Stomach smooth muscle (tissue), 2 donors: Measurements from ENCODE around the gene ATP5ME.
"Not testable (repeated sequence)": the region's sequence is repeated elsewhere in the genome, so short reads cannot be mapped to it uniquely, and the experiment has no call there.

ENCODE experiments used
- H3K27ac ChIP-seq: one replicate; pipeline ENCODE4 v1.7.0; 2013; ENCODE audit warnings: mild to moderate bottlenecking, low read length, inconsistent platforms
- H3K27me3 ChIP-seq, 2 donors: one replicate each; pipeline ENCODE4 v1.7.0; 2013; ENCODE audit warnings: low read length in 2 of 2; ENCODE audit not compliant: insufficient read depth in 2 of 2, control insufficient read depth in 1 of 2
- H3K36me3 ChIP-seq, 2 donors: one replicate each; pipeline ENCODE4 v1.7.0; 2013; ENCODE audit warnings: low read length in 2 of 2; ENCODE audit not compliant: control insufficient read depth in 2 of 2, insufficient read depth in 2 of 2
- H3K4me1 ChIP-seq: one replicate; pipeline ENCODE4 v1.7.0; 2013; ENCODE audit warnings: low read length; ENCODE audit not compliant: control insufficient read depth, insufficient read depth
- H3K4me3 ChIP-seq, 2 donors: one replicate each; pipeline ENCODE4 v1.7.0; 2013; ENCODE audit warnings: low read length in 2 of 2
- H3K9ac ChIP-seq, 2 donors: one replicate each; pipeline ENCODE4 v1.7.0; 2013; ENCODE audit warnings: low read length in 2 of 2, mild to moderate bottlenecking in 1 of 2
- H3K9me3 ChIP-seq, 2 donors: one replicate each; pipeline ENCODE4 v1.7.0; 2013; ENCODE audit warnings: low read length in 2 of 2; ENCODE audit not compliant: control insufficient read depth in 2 of 2
- donor health status: healthy.
- donor health status: Pancreatic carcinoma.

Gene ATP5ME

DNA sequence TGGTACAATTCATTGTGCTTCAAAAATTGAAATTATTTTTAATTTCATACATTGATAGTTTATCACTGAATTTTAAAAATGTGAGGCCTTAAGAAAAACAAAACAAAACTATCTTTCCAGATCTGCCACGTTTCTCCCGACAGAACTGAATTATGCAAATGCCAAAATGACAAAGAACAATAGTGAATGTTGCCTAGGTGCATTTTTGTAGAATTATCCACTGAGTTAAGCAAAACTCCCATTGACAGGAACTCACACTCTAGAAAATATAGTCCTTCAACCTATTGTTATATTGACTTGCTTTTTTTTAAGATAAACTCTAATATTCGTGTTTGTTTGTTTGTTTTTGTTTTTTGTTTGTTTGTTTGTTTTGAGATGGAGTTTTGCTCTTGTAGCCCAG lies 38.0 kb upstream of the ATP5ME start:
- Histone ChIP-seq H3K4me1 (peaks cover 11% of the 10 kb centered on the region), H3K27ac (no peak overlapping the region), H3K36me3 (peaks cover 0 to 2% of the 10 kb centered on the region in 2 donors), H3K27me3 (no peaks in the 10 kb centered on the region), H3K9ac (no peak overlapping the region), H3K9me3 (no peaks in the 10 kb centered on the region), H3K4me3 (no peak overlapping the region)

DNA sequence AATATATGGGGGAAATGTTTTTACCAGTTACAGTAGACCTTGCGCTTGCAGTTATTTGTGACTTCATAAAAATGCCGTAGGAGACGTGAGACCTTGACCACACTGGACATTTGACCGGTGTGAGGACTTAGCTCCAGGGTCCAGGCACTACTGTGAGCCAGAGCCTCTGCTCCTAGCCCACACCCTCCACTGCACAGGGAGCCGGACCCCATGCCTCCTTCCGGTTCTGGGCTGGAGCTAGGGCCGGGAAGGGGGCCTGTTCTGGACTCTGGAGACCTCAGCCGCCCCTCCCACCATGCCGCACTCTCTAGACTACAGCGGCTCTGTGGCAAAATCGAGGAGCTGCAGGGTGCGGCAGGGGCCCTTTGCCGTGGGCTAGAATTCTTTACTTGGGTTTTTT lies 36.8 kb upstream of the ATP5ME start:
- H3K4me3 ChIP-seq = no peak overlapping the region
- H3K27ac ChIP-seq = no peak overlapping the region
- no peak overlapping the region for H3K9ac ChIP-seq
- H3K36me3 ChIP-seq = peaks cover 0 to 2% of the 10 kb centered on the region in 2 donors
- no peaks in the 10 kb centered on the region for H3K9me3 ChIP-seq
- H3K4me1 ChIP-seq = peaks cover 21% of the 10 kb centered on the region
- no peaks in the 10 kb centered on the region for H3K27me3 ChIP-seq

DNA sequence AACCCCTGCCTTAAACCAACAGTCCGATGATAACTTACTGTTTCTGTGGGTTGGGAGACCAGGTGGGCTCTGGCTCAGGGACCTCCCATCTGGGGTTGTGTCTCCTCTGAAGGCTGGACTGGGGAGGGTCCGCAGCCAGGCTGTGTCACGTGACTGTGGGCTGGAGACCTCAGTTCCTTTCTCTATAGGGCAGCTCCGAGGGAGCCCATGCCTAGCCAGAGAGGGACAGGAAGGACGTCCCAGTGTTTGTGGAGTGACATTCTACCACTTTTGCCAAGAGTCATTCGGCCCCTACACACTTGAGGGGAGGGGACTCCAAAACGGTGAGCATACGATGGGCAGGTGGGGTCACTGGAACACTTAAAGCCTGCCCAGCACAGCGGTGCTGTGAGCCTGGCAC lies 36.0 kb upstream of the ATP5ME start:
- H3K4me3 ChIP-seq = peak overlapping the region in 1 of 2 donors; percentile 15
- no peak overlapping the region for H3K27ac ChIP-seq

DNA sequence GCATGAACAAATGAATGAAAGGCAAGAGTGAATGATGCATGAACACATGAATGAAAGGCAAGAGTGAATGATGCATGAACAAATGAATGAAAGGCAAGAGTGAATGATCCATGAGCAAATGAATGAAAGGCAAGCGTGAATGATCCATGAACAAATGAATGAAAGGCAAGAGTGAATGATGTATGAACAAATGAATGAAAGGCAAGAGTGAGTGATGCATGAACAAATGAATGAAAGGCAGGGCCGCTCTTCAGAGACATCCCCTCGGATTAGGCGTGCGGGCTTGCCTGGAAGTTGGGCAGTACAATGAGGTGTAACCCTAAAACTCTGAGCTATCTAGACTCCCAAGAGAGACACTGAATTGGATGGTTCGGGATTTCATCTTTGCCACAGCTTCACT lies 35.3 kb upstream of the ATP5ME start:
- no peak overlapping the region for H3K4me3 ChIP-seq
- H3K9me3 ChIP-seq = no peaks in the 10 kb centered on the region
- H3K9ac ChIP-seq = no peak overlapping the region
- H3K27me3 ChIP-seq = no peaks in the 10 kb centered on the region
- H3K27ac ChIP-seq = no peak overlapping the region
- peaks cover 0 to 2% of the 10 kb centered on the region in 2 donors for H3K36me3 ChIP-seq
- H3K4me1 ChIP-seq = peaks cover 26% of the 10 kb centered on the region

More for the DNA sequence above, 36.0 kb upstream of the ATP5ME start:
- Histone ChIP-seq H3K36me3 (peaks cover 0 to 2% of the 10 kb centered on the region in 2 donors), H3K9ac (no peak overlapping the region), H3K4me1 (peaks cover 24% of the 10 kb centered on the region), H3K9me3 (no peaks in the 10 kb centered on the region), H3K27me3 (no peaks in the 10 kb centered on the region)

DNA sequence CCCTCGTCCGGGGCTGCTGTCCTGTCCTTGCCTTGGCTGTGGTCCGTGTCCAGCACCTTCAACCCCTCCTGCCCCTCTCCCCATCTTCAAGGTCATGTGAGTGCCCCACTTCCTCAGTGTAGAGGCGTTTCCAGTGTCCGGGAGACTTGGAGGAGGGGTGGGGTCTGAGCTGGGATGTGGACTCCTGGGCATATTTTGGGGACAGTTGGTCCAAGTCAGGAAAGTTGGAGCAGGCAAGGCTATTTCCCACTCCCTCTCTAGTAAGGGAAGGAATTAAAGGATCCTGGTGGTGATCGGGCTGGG lies 34.5 kb upstream of the ATP5ME start:
- H3K4me1 ChIP-seq = peaks cover 26% of the 10 kb centered on the region
- no peaks in the 10 kb centered on the region for H3K9me3 ChIP-seq
- H3K4me3 ChIP-seq = peak overlapping the region in 1 of 2 donors; percentile 22
- peaks cover 0 to 2% of the 10 kb centered on the region in 2 donors for H3K36me3 ChIP-seq
- no peaks in the 10 kb centered on the region for H3K27me3 ChIP-seq
- H3K27ac ChIP-seq = no peak overlapping the region
- H3K9ac ChIP-seq = no peak overlapping the region

DNA sequence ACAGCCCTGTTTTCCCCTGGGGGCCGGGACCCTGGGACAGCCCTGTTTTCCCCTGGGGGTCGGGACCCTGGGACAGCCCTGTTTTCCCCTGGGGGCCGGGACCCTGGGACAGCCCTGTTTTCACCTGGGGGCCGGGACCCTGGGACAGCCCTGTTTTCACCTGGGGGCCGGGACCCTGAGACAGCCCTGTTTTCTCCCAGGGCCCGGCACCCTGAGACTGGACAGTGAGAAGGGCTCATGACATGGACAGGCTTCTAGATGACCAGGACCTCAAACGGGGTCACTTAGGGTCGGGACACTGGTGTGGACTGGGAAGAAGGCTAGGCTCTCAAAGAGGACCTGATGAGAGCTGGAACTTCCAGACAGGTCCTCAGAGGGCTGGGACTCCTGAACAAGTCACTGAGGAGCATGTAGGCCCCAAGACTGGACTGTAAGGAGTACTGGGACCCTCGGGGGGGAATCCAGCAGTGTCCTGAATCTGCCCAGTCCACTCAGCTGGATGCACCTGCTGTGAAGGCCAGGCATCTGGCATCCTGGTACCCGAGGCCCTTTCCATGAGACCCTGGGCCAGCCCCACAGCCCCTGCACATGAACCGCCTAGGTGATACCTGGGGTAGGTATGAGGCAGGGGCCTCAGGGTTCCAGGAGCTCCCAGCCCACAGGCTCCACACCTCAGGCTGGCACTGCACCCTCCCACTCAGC lies 34.0 kb upstream of the ATP5ME start:
- H3K9me3 ChIP-seq = no peaks in the 10 kb centered on the region
- H3K27me3 ChIP-seq = no peaks in the 10 kb centered on the region
- H3K27ac ChIP-seq = no peak overlapping the region
- H3K4me1 ChIP-seq = peaks cover 26% of the 10 kb centered on the region
- H3K9ac ChIP-seq = peak overlapping the region; percentile 42 to 51
- H3K4me3 ChIP-seq = peak overlapping the region in 1 of 2 donors; percentile 22
- peaks cover 0 to 2% of the 10 kb centered on the region in 2 donors for H3K36me3 ChIP-seq

DNA sequence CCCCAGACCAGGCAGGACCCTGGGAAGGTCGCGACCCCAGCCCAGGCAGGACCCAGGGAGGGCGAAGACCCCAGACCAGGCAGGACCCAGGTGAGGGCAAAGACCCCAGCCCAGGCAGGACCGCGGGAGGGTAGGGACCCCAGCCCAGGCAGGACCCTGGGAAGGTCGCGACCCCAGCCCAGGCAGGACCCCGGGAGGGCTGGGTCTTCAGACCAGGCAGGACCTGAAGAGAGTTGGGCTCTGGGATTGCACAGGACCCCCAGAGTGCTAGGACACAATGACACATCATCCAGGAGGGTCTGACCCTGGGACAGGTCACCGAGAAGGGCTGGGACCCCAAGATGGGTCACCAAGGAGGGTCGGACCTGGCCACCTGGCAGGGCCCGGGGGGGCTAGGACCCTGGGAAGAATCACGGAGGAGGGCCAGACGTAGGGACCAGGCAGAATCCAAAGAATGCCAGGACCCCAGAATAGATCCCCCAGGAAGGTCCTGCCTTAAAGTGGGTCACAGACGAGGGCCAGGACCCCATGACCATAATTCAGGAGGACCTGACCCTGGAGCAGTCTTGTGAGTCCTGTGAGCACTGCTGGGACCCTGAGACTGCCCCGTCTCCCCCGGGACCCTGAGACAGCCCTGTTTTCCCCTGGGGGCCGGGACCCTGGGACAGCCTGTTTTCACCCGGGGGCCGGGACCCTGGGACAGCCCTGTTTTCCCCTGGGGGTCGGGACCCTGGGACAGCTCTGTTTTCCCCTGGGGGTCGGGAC lies 32.9 kb upstream of the ATP5ME start:
- peak overlapping the region; percentile 69 to 98 for H3K9ac ChIP-seq
- H3K9me3 ChIP-seq = no peaks in the 10 kb centered on the region
- no peaks in the 10 kb centered on the region for H3K27me3 ChIP-seq
- no peak overlapping the region for H3K27ac ChIP-seq
- H3K4me3 ChIP-seq = peak overlapping the region; percentile 67 to 72
- peaks cover 26% of the 10 kb centered on the region for H3K4me1 ChIP-seq
- H3K36me3 ChIP-seq = peaks cover 0 to 2% of the 10 kb centered on the region in 2 donors

DNA sequence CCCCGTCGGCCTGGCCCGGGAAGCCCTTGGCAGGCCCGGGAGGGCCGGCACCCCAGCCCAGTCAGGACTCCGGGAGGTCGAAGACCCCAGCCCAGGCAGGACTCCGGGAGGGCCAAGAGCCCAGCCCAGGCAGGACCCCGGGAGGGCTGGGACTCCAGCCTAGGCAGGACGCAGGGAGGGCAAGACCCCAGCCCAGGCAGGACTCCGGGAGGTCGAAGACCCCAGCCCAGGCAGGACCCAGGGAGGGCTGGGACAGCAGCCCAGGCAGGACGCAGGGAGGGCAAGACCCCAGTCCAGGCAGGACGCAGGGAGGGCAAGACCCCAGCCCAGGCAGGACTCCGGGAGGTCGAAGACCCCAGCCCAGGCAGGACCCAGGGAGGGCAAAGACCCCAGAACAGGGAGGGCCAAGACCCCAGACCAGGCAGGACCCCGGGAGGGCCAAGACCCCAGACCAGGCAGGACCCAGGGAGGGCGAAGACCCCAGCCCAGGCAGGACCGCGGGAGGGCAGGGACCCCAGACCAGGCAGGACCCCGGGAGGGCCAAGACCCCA lies 32.1 kb upstream of the ATP5ME start:
- H3K4me1 ChIP-seq = peaks cover 26% of the 10 kb centered on the region
- H3K36me3 ChIP-seq, H3K9me3 ChIP-seq, H3K27me3 ChIP-seq: not testable (repeated sequence)
- H3K9ac ChIP-seq = peak overlapping the region; percentile 97 to 98
- peak overlapping the region; percentile 37 for H3K27ac ChIP-seq
- peak overlapping the region; percentile 87 to 89 for H3K4me3 ChIP-seq

DNA sequence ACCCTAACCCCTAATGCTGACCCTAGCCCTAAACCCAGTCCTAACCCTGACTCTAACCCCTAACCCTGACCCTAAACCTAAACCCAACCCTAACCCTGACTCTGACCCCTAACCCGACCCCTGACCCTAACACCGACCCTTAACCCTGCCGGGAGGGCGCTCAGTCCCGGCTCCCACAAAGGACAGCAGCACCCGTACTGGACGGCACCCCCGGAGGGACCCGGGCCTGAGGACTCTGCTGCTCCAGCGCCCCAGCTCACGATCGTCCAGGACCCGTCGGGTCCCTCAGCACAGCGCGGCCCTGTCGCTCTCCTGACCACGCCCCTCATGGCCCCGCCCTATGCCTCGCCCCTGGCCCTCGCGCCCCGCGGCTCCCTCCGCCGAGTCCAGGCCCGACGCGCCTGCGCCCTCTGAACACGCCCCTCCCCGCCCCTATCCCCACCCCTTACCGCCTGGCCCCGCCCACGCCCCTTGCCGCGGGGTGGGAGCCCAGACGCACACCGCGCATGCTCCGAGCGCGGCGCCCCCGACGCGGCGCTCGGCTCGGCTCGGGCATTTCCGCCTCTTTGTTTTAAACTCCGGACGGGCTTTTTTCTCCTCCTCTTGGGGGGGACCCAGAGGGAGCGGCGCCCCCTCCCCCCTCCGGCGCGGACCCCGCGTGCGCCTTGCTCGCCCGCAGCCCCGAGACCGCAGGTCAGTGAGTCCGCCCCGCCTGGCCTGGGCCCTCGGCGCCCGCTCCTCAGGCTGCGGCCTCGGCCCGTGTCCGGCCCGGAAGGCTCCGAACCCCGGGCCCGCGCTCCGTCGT lies 31.4 kb upstream of the ATP5ME start, which contains the start of gene PCGF3:
Gene PCGF3, plus strand, starts transcription at position 555 of the 805 bp plus-strand sequence. CDS start 27,849 bp downstream, outside the sequence.
- Histone ChIP-seq H3K27ac (peak within 1 kb of the TSS; percentile 37), H3K4me1 (peaks cover 26% of the 10 kb centered on the region), H3K9me3 (no peaks in the 10 kb centered on the region), H3K27me3 (no peaks in the 10 kb centered on the region), H3K36me3 (peaks cover 0 to 2% of the 10 kb centered on the region in 2 donors), H3K9ac (peak within 1 kb of the TSS; percentile 97 to 98), H3K4me3 (peak within 1 kb of the TSS; percentile 87 to 89)

DNA sequence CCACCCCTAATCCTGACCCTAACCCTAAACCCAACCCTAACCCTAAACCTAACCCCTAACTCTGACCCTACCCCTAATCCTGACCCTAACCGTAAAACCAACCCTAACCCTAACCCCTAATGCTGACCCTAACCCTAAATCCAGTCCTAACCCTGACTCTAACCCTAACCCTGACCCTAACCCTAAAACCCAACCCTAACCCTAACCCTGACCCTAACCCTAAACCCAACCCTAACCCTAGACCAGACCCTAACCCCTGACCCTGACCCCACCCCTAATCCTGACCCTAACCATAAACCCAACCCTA lies 30.8 kb upstream of the ATP5ME start:
- no peak overlapping the region for H3K27ac ChIP-seq

More for the DNA sequence above, 30.8 kb upstream of the ATP5ME start:
- no peaks in the 10 kb centered on the region for H3K9me3 ChIP-seq
- peak overlapping the region; percentile 47 to 69 for H3K9ac ChIP-seq
- peaks cover 26% of the 10 kb centered on the region for H3K4me1 ChIP-seq
- no peaks in the 10 kb centered on the region for H3K36me3 ChIP-seq
- H3K27me3 ChIP-seq = no peaks in the 10 kb centered on the region
- H3K4me3 ChIP-seq = peak overlapping the region; percentile 87 to 89
